HEK293 (cell line): ENCODE measurements around the gene DIS3L2.

Experiments
- REST ChIP-seq: fragments of 450-650 bp; formaldehyde crosslinking; IDR thresholded peaks from 2 replicates; pipeline ENCODE4 v1.5.1; 2016; ENCODE audit warnings: missing biosample characterization, missing genetic modification characterization
- WT1 ChIP-seq: fragments of 450-650 bp; formaldehyde crosslinking; IDR thresholded peaks from 2 replicates; pipeline ENCODE4 v1.5.1; 2016; ENCODE audit warnings: missing biosample characterization, missing genetic modification characterization
- TF ChIP-seq, protein P1 (sequence below): fragments of 450-650 bp; formaldehyde crosslinking; IDR thresholded peaks from 2 replicates; pipeline ENCODE4 v1.5.1; 2016; ENCODE audit warnings: missing biosample characterization, missing genetic modification characterization, borderline replicate concordance
- TF ChIP-seq, protein P2 (sequence below): fragments of 450-650 bp; formaldehyde crosslinking; IDR thresholded peaks from 2 replicates; pipeline ENCODE4 v1.5.1; 2017; ENCODE audit warnings: missing biosample characterization, missing genetic modification characterization

DNA sequence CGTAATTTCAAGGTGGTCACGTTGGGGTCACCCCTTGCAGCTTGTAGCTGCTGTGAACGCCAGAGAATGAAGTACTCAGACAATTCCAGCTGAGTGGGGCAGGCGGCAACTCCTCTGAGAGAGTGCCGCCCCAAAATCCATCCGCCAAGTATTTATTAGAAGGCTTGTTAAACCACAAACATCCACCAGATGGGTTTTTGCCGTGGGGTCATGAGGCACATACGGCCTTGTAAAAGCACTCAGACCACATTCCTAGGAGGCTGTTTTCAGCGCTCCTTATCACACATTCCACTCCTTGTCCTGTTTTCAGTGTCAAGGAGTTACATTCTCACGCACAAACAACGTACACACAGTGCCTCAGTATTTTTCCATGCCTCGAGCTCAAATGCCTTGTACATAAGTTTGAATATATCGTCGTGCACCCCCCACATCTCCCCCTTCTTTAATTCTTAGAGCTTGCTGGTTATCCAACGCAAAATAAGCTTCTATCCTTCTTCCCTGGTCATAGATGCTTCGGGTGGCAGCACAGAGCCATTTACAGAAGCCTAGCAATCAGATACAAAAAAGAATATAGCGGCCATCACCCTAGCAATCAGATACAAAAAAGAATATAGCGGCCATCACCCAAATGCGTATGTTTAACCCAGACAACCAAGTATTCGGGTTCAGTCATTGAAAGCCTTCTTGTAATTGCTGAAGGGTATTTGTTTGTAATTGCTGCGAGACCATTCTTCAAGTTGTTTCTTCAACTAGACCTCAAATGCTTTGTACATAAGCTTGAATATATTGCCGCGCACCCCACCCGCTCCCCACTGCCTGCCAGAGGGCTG is 424.4 kb downstream of the DIS3L2 start:
- TF ChIP-seq, protein P1, sequence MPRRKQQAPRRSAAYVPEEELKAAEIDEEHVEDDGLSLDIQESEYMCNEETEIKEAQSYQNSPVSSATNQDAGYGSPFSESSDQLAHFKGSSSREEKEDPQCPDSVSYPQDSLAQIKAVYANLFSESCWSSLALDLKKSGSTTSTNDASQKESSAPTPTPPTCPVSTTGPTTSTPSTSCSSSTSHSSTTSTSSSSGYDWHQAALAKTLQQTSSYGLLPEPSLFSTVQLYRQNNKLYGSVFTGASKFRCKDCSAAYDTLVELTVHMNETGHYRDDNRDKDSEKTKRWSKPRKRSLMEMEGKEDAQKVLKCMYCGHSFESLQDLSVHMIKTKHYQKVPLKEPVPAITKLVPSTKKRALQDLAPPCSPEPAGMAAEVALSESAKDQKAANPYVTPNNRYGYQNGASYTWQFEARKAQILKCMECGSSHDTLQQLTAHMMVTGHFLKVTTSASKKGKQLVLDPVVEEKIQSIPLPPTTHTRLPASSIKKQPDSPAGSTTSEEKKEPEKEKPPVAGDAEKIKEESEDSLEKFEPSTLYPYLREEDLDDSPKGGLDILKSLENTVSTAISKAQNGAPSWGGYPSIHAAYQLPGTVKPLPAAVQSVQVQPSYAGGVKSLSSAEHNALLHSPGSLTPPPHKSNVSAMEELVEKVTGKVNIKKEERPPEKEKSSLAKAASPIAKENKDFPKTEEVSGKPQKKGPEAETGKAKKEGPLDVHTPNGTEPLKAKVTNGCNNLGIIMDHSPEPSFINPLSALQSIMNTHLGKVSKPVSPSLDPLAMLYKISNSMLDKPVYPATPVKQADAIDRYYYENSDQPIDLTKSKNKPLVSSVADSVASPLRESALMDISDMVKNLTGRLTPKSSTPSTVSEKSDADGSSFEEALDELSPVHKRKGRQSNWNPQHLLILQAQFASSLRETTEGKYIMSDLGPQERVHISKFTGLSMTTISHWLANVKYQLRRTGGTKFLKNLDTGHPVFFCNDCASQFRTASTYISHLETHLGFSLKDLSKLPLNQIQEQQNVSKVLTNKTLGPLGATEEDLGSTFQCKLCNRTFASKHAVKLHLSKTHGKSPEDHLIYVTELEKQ (tag by site-specific recombination), result no peak
- TF ChIP-seq, protein P2, sequence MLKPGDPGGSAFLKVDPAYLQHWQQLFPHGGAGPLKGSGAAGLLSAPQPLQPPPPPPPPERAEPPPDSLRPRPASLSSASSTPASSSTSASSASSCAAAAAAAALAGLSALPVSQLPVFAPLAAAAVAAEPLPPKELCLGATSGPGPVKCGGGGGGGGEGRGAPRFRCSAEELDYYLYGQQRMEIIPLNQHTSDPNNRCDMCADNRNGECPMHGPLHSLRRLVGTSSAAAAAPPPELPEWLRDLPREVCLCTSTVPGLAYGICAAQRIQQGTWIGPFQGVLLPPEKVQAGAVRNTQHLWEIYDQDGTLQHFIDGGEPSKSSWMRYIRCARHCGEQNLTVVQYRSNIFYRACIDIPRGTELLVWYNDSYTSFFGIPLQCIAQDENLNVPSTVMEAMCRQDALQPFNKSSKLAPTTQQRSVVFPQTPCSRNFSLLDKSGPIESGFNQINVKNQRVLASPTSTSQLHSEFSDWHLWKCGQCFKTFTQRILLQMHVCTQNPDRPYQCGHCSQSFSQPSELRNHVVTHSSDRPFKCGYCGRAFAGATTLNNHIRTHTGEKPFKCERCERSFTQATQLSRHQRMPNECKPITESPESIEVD (tag by site-specific recombination), result no peak
- no peak for TF ChIP-seq WT1 (tag by site-specific recombination)
- TF ChIP-seq REST, result no peak
